ENCODE results near the gene ZNF84.

- TF ChIP-seq CTCF (IDR thresholded peaks at IDR 0.05) (no peak), POLR2A (IDR thresholded peaks at IDR 0.05) (no peak)
These were observed 26.5 kb upstream of the ZNF84 start for GRCh38 chr12:133010657-133011297.
